GM12801 (cell line): Measurements from ENCODE around the gene POLR2M.

ENCODE experiments used
- CTCF ChIP-seq: IDR thresholded peaks from one replicate; pipeline ENCODE4 v1.5.1; 2011; ENCODE audit warnings: control low read depth; ENCODE audit not compliant: insufficient read length; ENCODE audit errors: extremely low read depth

POLR2M gene

GRCh38 chr15:57730876-57731275, 24.4 kb downstream of the POLR2M start:
- no peak for TF ChIP-seq CTCF

- TF ChIP-seq CTCF = no peak
Observed at GRCh38 chr15:57731530-57732103, 25.1 kb downstream of the POLR2M start.

GRCh38 chr15:57732526-57733331, 26.2 kb downstream of the POLR2M start:
- TF ChIP-seq CTCF = peak; percentile 79

- TF ChIP-seq CTCF = no peak
Observed at GRCh38 chr15:57734860-57735259, 28.3 kb downstream of the POLR2M start.

- TF ChIP-seq CTCF = no peak
Observed at GRCh38 chr15:57735431-57735830, 28.9 kb downstream of the POLR2M start.

GRCh38 chr15:57735891-57736290, 29.4 kb downstream of the POLR2M start:
- no peak for TF ChIP-seq CTCF

- TF ChIP-seq CTCF = no peak
Observed at GRCh38 chr15:57736591-57736990, 30.1 kb downstream of the POLR2M start.
